SU-DHL-6 (cell line): Measurements from ENCODE around the gene NSG1.

Source experiments
- EZH2phosphoT487 ChIP-seq: fragments of 200-600 bp; sonication (generic), shearing (Covaris generic); conservative IDR thresholded peaks from 2 replicates; pipeline ENCODE4 v1.6.1; 2018; ENCODE audit warnings: mild to moderate bottlenecking, antibody characterized with exemption, low read length, moderate library complexity, mixed read lengths
- TF ChIP-seq, protein P1 (sequence below): fragments of 200-600 bp; sonication (generic); IDR thresholded peaks from one replicate; pipeline ENCODE4 v1.5.1; 2017; ENCODE audit warnings: antibody characterized with exemption, mild to moderate bottlenecking, low read length, moderate library complexity; ENCODE audit not compliant: insufficient read depth, poor library complexity, severe bottlenecking

GRCh38 chr4:4405358-4405962 is 18.6 kb downstream of the NSG1 start:
- TF ChIP-seq, protein P1, sequence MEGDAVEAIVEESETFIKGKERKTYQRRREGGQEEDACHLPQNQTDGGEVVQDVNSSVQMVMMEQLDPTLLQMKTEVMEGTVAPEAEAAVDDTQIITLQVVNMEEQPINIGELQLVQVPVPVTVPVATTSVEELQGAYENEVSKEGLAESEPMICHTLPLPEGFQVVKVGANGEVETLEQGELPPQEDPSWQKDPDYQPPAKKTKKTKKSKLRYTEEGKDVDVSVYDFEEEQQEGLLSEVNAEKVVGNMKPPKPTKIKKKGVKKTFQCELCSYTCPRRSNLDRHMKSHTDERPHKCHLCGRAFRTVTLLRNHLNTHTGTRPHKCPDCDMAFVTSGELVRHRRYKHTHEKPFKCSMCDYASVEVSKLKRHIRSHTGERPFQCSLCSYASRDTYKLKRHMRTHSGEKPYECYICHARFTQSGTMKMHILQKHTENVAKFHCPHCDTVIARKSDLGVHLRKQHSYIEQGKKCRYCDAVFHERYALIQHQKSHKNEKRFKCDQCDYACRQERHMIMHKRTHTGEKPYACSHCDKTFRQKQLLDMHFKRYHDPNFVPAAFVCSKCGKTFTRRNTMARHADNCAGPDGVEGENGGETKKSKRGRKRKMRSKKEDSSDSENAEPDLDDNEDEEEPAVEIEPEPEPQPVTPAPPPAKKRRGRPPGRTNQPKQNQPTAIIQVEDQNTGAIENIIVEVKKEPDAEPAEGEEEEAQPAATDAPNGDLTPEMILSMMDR = no peak
- TF ChIP-seq EZH2phosphoT487 = no peak
